Testis (tissue), 2 donors: ENCODE results near the gene CPNE1.

Source experiments
- CTCF ChIP-seq, 3 experiments: fragments of 450-650 bp in 2 of 3; fragments of 200-600 bp in 1 of 3; sonication (generic) in 1 of 3; IDR thresholded peaks; one replicate each; pipeline ENCODE4 v1.5.1; 2016 to 2019; ENCODE audit warnings: antibody characterized with exemption in 3 of 3, mild to moderate bottlenecking in 2 of 3, moderate library complexity in 1 of 3
- POLR2A ChIP-seq: fragments of 450-650 bp; IDR thresholded peaks from one replicate; pipeline ENCODE4 v1.6.1; 2017; ENCODE audit warnings: antibody characterized with exemption, mild to moderate bottlenecking, moderate library complexity

GRCh38 chr20:35665949-35666288 is 1.2 kb upstream of the CPNE1 start:
- TF ChIP-seq CTCF (IDR thresholded peaks at IDR 0.05) (no peak), POLR2A (no peak)
